Kidney (tissue), 14 donors: ENCODE results near the gene CRPPA. TPM values are rescaled to one million over a fixed set of nuclear protein-coding genes. Genes with fewer than 3 reads are reported as not detected.
"Not testable (repeated sequence)": the region's sequence is repeated elsewhere in the genome, so short reads cannot be mapped to it uniquely, and the experiment has no call there.

Experiments used
- DNase-seq, 5 donors: peaks; one replicate each; pipeline ENCODE4 v3.0.0-alpha.2; 2013 to 2020
- FAIRE-seq: peaks from 2 replicates; lab custom pipeline; 2012; peaks lifted over from hg19 to GRCh38; lab: Jason Lieb, UNC
- H3K27ac ChIP-seq, 2 donors: one replicate each; pipeline ENCODE4 v1.7.0; 2013; ENCODE audit warnings: low read depth in 2 of 2, low read length in 2 of 2, inconsistent platforms in 1 of 2
- H3K27me3 ChIP-seq: one replicate; pipeline ENCODE4 v1.7.1; 2013; ENCODE audit warnings: low read length, inconsistent platforms; ENCODE audit not compliant: control insufficient read depth, insufficient read depth
- H3K36me3 ChIP-seq, 3 donors: one replicate each; pipeline versions ENCODE4 v1.7.0 to v1.7.1; 2013; ENCODE audit warnings: low read length in 3 of 3, control low read depth in 1 of 3, inconsistent platforms in 1 of 3; ENCODE audit not compliant: insufficient read depth in 3 of 3, control insufficient read depth in 2 of 3
- H3K4me1 ChIP-seq, 3 donors: one replicate each; pipeline versions ENCODE4 v1.7.0 to v1.7.1; 2013; ENCODE audit warnings: low read length in 3 of 3, inconsistent platforms in 1 of 3, low read depth in 1 of 3; ENCODE audit not compliant: control insufficient read depth in 2 of 3, insufficient read depth in 2 of 3
- H3K4me3 ChIP-seq, 3 donors: one replicate each; pipeline versions ENCODE4 v1.7.0 to v1.8.1; 2013; ENCODE audit warnings: low read length in 3 of 3, control low read depth in 1 of 3, inconsistent platforms in 1 of 3
- H3K9ac ChIP-seq, 3 donors: one replicate each; pipeline versions ENCODE4 v1.7.0 to v1.7.1; 2013; ENCODE audit warnings: low read length in 3 of 3, control low read depth in 1 of 3, inconsistent platforms in 1 of 3
- H3K9me3 ChIP-seq, 3 donors: one replicate each; pipeline versions ENCODE4 v1.7.0 to v1.7.1; 2013; ENCODE audit warnings: low read length in 3 of 3, control low read depth in 1 of 3, inconsistent platforms in 1 of 3; ENCODE audit not compliant: control insufficient read depth in 2 of 3, insufficient read depth in 1 of 3
- CTCF ChIP-seq: IDR thresholded peaks from 3 replicates; pipeline ENCODE4 v1.5.1; 2012; ENCODE audit warnings: mild to moderate bottlenecking, moderate library complexity, borderline replicate concordance; ENCODE audit not compliant: insufficient read depth; ENCODE audit errors: extremely low read depth
- intact Hi-C: fragments of 100-400 bp; cut with DNase I; formaldehyde crosslinking; loops from one replicate; pipeline ENCODE4 v1.11.1; 2022
- polyA plus RNA-seq: library from polyadenylated mRNA; stranded (reverse); fragments of 350-450 nt; fragmentation: Illumina TruSeq; extraction: RNeasy Lipid Tissue Mini Kit (QIAGEN cat#74804); gene quantifications from one replicate; pipeline ENCODE4 v1.2.3, GENCODE V29; 2014; ENCODE audit warnings: low read depth, low replicate concordance; ENCODE audit not compliant: insufficient read depth
- total RNA-seq: library from RNA; stranded (reverse); fragmentation: NEBNext Ultra II Directional; extraction: Animal tissue kit (Norgen Biotek cat#: 25700); gene quantifications from one replicate; pipeline ENCODE4 v1.2.1, GENCODE V29; 2021
- donor health status: control.
- donor health status: control.
- donor health status: control.
- donor health status: control.
- donor health status: control.
- donor health status: DM: yes; HTN: yes; CAD: no.
- donor health status: Normal renal cell carcinoma (clear cell type).

CRPPA gene
- total and polyA plus RNA-seq, 2 donors from 2014 or later = 2.0 to 5.9 TPM

GRCh38 chr7:16447876-16448275 lies 26.5 kb upstream of the CRPPA start:
- Histone ChIP-seq H3K4me1 (no peaks in the 10 kb centered on the region), H3K4me3 (no peak overlapping the region), H3K9me3 (no peaks in the 10 kb centered on the region), H3K27ac (no peak overlapping the region), H3K27me3 (no peaks in the 10 kb centered on the region), H3K9ac (no peak overlapping the region), H3K36me3 (no peaks in the 10 kb centered on the region)
- DNase-seq (peak in 1 of 5 donors; percentile 32), FAIRE-seq (no peak)
- TF ChIP-seq CTCF = no peak
- intact Hi-C loops = no loop called here

DNA sequence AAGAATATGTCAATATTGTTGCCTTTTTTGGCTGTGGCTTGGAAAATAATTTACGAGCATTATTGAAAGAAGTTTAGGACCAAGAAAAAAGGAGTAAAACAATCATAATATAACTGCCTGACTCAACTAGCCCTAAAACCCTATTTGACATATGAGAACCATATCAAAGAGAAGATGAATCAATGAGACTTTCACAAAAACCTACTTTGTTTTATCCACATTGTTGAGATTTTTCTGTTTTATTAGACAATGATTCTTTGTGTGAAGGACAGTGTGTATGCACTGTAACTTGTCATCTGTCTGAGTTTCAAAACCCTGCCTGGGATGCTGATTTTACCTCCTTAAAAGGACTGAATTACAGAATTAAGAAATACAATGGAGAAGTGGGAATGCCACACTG lies 25.2 kb upstream of the CRPPA start:
- no peaks in the 10 kb centered on the region for H3K4me1 ChIP-seq
- H3K9me3 ChIP-seq = no peaks in the 10 kb centered on the region
- intact Hi-C loops = no loop called here
- TF ChIP-seq CTCF = no peak
- no peak overlapping the region for H3K4me3 ChIP-seq
- H3K9ac ChIP-seq = no peak overlapping the region
- H3K27ac ChIP-seq = no peak overlapping the region
- DNase-seq (no peak), FAIRE-seq (no peak)
- H3K36me3 ChIP-seq = no peaks in the 10 kb centered on the region
- H3K27me3 ChIP-seq = no peaks in the 10 kb centered on the region

DNA sequence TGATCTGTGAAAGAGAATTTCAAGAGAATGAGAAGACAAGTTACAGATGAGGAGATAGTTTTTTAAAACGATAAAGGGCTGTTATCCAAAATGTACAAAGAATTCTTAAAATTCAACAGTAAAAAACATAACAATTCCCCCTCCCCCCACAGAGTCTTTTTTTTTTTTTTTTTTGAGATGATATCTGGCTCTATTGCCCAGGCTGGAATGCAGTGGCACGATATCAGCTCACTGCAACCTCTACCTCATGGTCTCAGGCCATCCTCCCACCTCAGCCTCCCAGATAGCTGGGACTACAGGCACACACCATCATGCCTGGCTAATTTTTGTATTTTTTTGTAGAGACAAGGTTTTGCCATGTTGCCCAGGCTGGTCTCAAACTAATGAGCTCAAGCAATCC lies 22.5 kb upstream of the CRPPA start:
- intact Hi-C loops = not testable (repeated sequence)

GRCh38 chr7:16438988-16439387 lies 17.6 kb upstream of the CRPPA start:
- no peaks in the 10 kb centered on the region for H3K36me3 ChIP-seq
- no peak for TF ChIP-seq CTCF
- no peak overlapping the region for H3K27ac ChIP-seq
- H3K9ac ChIP-seq = no peak overlapping the region
- no peak for DNase-seq
- H3K9me3 ChIP-seq = no peaks in the 10 kb centered on the region
- no peaks in the 10 kb centered on the region for H3K4me1 ChIP-seq
- no peak overlapping the region for H3K4me3 ChIP-seq
- no peak for FAIRE-seq
- intact Hi-C loops = no loop called here
- no peaks in the 10 kb centered on the region for H3K27me3 ChIP-seq

More for the DNA sequence above, 22.5 kb upstream of the CRPPA start:
- not testable (repeated sequence) for DNase-seq, H3K27ac ChIP-seq, H3K4me1 ChIP-seq, H3K36me3 ChIP-seq, H3K9me3 ChIP-seq, H3K9ac ChIP-seq, H3K27me3 ChIP-seq, H3K4me3 ChIP-seq, FAIRE-seq
